Hematopoietic multipotent progenitor cell treated with erythropoietin and hydrocortisone succinate and interleukin-3 and kit ligand, for 8 days (in vitro differentiated cells): Measurements from ENCODE around the gene TNFSF8.

Source experiments
- DNase-seq: peaks from one replicate; pipeline ENCODE4 v3.0.0-alpha.2; 2015

Gene TNFSF8

GRCh38 chr9:114930056-114930812 lies at the start of gene TNFSF8:
TSS of gene TNFSF8 (minus strand) at chr9:114930591. CDS start at chr9:114930303, 288 bp downstream.
- DNase-seq = no peak

- no peak for DNase-seq
Observed at GRCh38 chr9:114973216-114973615, 42.8 kb upstream of the TNFSF8 start.

GRCh38 chr9:114972510-114973136 lies 42.2 kb upstream of the TNFSF8 start:
- no peak for DNase-seq

- no peak for DNase-seq
Observed at GRCh38 chr9:114969269-114969668, 38.9 kb upstream of the TNFSF8 start.

GRCh38 chr9:114968671-114969070 lies 38.3 kb upstream of the TNFSF8 start:
- no peak for DNase-seq

- no peak for DNase-seq
Observed at GRCh38 chr9:114965564-114965963, 35.2 kb upstream of the TNFSF8 start.

GRCh38 chr9:114962809-114963208 lies 32.4 kb upstream of the TNFSF8 start:
- no peak for DNase-seq

GRCh38 chr9:114960276-114960675 lies 29.9 kb upstream of the TNFSF8 start:
- DNase-seq = no peak

GRCh38 chr9:114958844-114959235 lies 28.4 kb upstream of the TNFSF8 start:
- no peak for DNase-seq

GRCh38 chr9:114958021-114958843 lies 27.8 kb upstream of the TNFSF8 start:
- DNase-seq = no peak

- DNase-seq = no peak
Observed at GRCh38 chr9:114957558-114957957, 27.2 kb upstream of the TNFSF8 start.

- DNase-seq = no peak
Observed at GRCh38 chr9:114954956-114955582, 24.7 kb upstream of the TNFSF8 start.

GRCh38 chr9:114953959-114954358 lies 23.6 kb upstream of the TNFSF8 start:
- no peak for DNase-seq

GRCh38 chr9:114953046-114953445 lies 22.7 kb upstream of the TNFSF8 start:
- no peak for DNase-seq

GRCh38 chr9:114950761-114951160 lies 20.4 kb upstream of the TNFSF8 start:
- no peak for DNase-seq

GRCh38 chr9:114947058-114947457 lies 16.7 kb upstream of the TNFSF8 start:
- DNase-seq = no peak

GRCh38 chr9:114945616-114946412 lies 15.4 kb upstream of the TNFSF8 start:
- DNase-seq = peak; percentile 4

GRCh38 chr9:114941376-114941775 lies 11.0 kb upstream of the TNFSF8 start:
- no peak for DNase-seq

- no peak for DNase-seq
Observed at GRCh38 chr9:114938687-114939575, 8.5 kb upstream of the TNFSF8 start.

- no peak for DNase-seq
Observed at GRCh38 chr9:114937516-114937915, 7.1 kb upstream of the TNFSF8 start.

- DNase-seq = no peak
Observed at GRCh38 chr9:114936581-114936980, 6.2 kb upstream of the TNFSF8 start.
